Activated CD8-positive, alpha-beta memory T cell treated with anti-CD3 and anti-CD28 coated beads for 36 hours (primary cell): ENCODE data around the gene TENM3. TPM values are rescaled to one million over a fixed set of nuclear protein-coding genes. Genes with fewer than 3 reads are reported as not detected.
"Not testable (repeated sequence)": the region's sequence is repeated elsewhere in the genome, so short reads cannot be mapped to it uniquely, and the experiment has no call there.

Experiments used
- CTCF ChIA-PET: fragments of 350-600 bp; sonication (Branson Sonifier 250); formaldehyde crosslinking; loops from one replicate; lab custom pipeline; 2021; ENCODE audit warnings: antibody characterized with exemption; lab: Charles Lee
- POLR2A ChIA-PET: fragments of 350-600 bp; sonication (Branson Sonifier 250); formaldehyde crosslinking; loops from one replicate; lab custom pipeline; 2021; ENCODE audit warnings: antibody characterized with exemption; lab: Charles Lee
- total RNA-seq, 2 experiments: library from RNA; stranded (reverse); gene quantifications; one replicate each; pipeline ENCODE4 v1.2.3, GENCODE V29; 2021

The TENM3 gene
- total RNA-seq, 2 experiments from 2014 or later: not detected

GRCh38 chr4:182225257-182225852 lies 17.8 kb upstream of the TENM3 start:
- POLR2A ChIA-PET: no interaction called here
- CTCF ChIA-PET: no interaction called here

- ChIA-PET POLR2A (no interaction called here), CTCF (no interaction called here)
These were observed 15.6 kb upstream of the TENM3 start for GRCh38 chr4:182227611-182228010.

- ChIA-PET CTCF (no interaction called here), POLR2A (no interaction called here)
These were observed 14.1 kb upstream of the TENM3 start for GRCh38 chr4:182228991-182229577.

GRCh38 chr4:182230256-182230655 lies 12.9 kb upstream of the TENM3 start:
- POLR2A ChIA-PET: no interaction called here
- CTCF ChIA-PET: interaction anchor here (0.6 kb wide), 1 partner anchor 556 kb away, joined by 4 read pairs; no protein-coding TSS in a partner anchor

- CTCF ChIA-PET: no interaction called here
These were observed 12.1 kb upstream of the TENM3 start for GRCh38 chr4:182231080-182231479.

GRCh38 chr4:182231496-182231895 lies 11.7 kb upstream of the TENM3 start:
- ChIA-PET CTCF (no interaction called here), POLR2A (no interaction called here)

More at GRCh38 chr4:182231080-182231479, 12.1 kb upstream of the TENM3 start:
- POLR2A ChIA-PET: no interaction called here

GRCh38 chr4:182233310-182234090 lies 9.7 kb upstream of the TENM3 start:
- ChIA-PET CTCF (no interaction called here), POLR2A (no interaction called here)

- ChIA-PET POLR2A (no interaction called here), CTCF (no interaction called here)
These were observed 8.0 kb upstream of the TENM3 start for GRCh38 chr4:182235021-182235795.

- POLR2A ChIA-PET: no interaction called here
- CTCF ChIA-PET: no interaction called here
These were observed 7.0 kb upstream of the TENM3 start for GRCh38 chr4:182236186-182236585.

- CTCF ChIA-PET, POLR2A ChIA-PET: not testable (repeated sequence)
These were observed 6.2 kb upstream of the TENM3 start for GRCh38 chr4:182237010-182237409.

GRCh38 chr4:182238355-182238931 lies 4.8 kb upstream of the TENM3 start:
- ChIA-PET POLR2A (interaction anchor here (0.7 kb wide), 1 partner anchor 34 kb away, joined by 3 read pairs; no protein-coding TSS in a partner anchor), CTCF (no interaction called here)

- POLR2A ChIA-PET: no interaction called here
- CTCF ChIA-PET: no interaction called here
These were observed 2.8 kb upstream of the TENM3 start for GRCh38 chr4:182240161-182241130.

- POLR2A ChIA-PET, CTCF ChIA-PET: not testable (repeated sequence)
These were observed 942 bp upstream of the TENM3 start for GRCh38 chr4:182242260-182242659.

- ChIA-PET CTCF (no interaction called here), POLR2A (no interaction called here)
These were observed 415 bp upstream of the TENM3 start for GRCh38 chr4:182242787-182243186.

GRCh38 chr4:182245041-182245440 lies 1.8 kb downstream of the TENM3 start:
- ChIA-PET POLR2A (no interaction called here), CTCF (no interaction called here)

GRCh38 chr4:182245541-182246215 lies 2.5 kb downstream of the TENM3 start:
- CTCF ChIA-PET: interaction anchor here (0.6 kb wide), 1 partner anchor 560 kb away, joined by 4 read pairs; no protein-coding TSS in a partner anchor
- POLR2A ChIA-PET: no interaction called here

GRCh38 chr4:182246401-182247205 lies 3.4 kb downstream of the TENM3 start:
- POLR2A ChIA-PET: no interaction called here
- CTCF ChIA-PET: interaction anchor here (0.6 kb wide), 1 partner anchor 559 kb away, joined by 4 read pairs; no protein-coding TSS in a partner anchor
